ENCODE data around the gene PARD6G.

PARD6G gene

DNA sequence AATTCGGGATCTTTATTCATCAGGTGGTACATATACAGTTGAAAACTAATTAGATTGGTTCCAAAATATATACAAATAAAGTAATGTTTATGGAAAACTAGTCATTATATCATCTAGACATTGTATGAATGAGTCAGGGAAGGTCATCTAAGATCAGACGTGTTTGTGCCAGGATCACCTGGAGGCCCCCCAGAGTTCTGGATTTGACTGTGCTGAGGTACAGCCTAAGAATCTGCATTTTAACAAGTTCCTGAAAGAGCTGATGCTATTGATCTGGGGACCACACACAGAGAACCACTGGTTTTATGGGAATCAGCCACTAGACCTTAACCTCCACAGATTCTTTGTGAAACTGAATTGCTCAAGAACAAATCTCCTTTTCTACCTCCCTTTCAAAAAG, 43.2 kb downstream of the PARD6G start:
- Histone ChIP-seq H3K27me3 (ENCODE audit: insufficient read depth, low read length) (no peaks in the 10 kb centered on the region), H3K9me3 (ENCODE audit: insufficient read depth, low read depth, low read length) (no peaks in the 10 kb centered on the region), H3K9ac (ENCODE audit: low read depth, low read length) (no peak overlapping the region), H3K36me3 (ENCODE audit: insufficient read depth, low read length) (no peaks in the 10 kb centered on the region), H3K4me1 (ENCODE audit: insufficient read depth, low read length) (peaks cover 17% of the 10 kb centered on the region; the same call in 1 of the 2 replicates), H3K27ac (ENCODE audit: low read depth, low read length) (no peak overlapping the region), H3K4me3 (ENCODE audit: low read length) (no peak overlapping the region)
- 93% methylated on average over 2 of the region's 2 CpGs for WGBS

DNA sequence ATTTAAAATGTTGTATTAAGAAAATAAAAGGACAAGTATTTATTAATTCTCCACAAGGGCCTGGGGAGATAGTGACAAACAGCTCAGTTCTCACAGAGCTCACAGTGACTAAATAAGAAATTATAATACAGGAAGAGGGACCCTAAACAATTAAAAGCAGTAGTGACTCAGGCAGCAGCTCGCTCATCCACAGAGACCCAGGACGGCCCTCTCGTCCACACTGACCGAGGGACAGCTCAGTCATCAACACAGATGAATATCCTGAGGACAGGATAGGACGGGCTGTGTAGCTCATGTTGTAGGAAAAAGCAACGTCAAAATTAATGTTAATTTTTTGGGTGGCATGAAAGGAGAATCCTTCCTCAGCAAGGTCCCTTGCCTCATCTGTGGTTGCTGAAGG, 44.1 kb downstream of the PARD6G start:
- peaks cover 17% of the 10 kb centered on the region; the same call in 1 of the 2 replicates for H3K4me1 ChIP-seq (ENCODE audit: insufficient read depth, low read length)
- WGBS: 80% methylated on average over 6 of the region's 6 CpGs
- no peak overlapping the region for H3K9ac ChIP-seq (ENCODE audit: low read depth, low read length)
- no peaks in the 10 kb centered on the region for H3K9me3 ChIP-seq (ENCODE audit: insufficient read depth, low read depth, low read length)
- H3K4me3 ChIP-seq (ENCODE audit: low read length): no peak overlapping the region
- no peaks in the 10 kb centered on the region for H3K36me3 ChIP-seq (ENCODE audit: insufficient read depth, low read length)
- H3K27ac ChIP-seq (ENCODE audit: low read depth, low read length): no peak overlapping the region
- no peaks in the 10 kb centered on the region for H3K27me3 ChIP-seq (ENCODE audit: insufficient read depth, low read length)

DNA sequence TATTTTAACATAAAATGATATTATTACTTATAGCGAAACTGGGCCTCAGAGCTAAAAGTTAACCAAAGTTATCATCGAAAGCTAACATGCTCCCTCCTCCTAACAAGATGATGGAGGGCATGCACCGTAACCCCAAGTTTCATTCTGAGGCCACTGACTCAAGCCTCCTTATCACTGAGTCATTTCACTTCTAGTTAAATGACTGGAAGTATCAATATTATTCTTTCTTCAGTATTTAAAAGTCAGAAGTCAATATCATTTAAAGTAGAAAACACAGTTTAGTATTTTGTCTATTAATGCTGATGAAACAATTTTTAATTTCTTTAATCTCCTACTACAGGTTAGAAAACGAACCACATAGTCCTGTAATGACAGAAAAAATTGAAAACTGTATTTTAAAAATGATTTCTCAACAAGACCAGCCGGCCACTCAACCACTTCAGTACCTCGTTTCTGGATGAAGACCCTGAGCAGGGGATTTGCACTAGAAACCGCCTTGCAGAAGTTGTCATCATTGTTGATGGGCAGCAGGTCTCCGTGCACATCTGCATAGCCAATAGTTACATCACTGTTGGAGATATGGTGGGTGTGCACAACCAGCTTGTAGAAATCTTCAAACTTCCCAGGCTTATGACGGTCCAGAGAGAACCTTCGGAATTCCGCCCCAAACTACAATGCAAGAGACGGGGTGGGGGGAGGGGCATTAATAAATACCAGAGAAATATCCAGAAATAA, 44.9 kb downstream of the PARD6G start:
- H3K9me3 ChIP-seq (ENCODE audit: insufficient read depth, low read depth, low read length): no peaks in the 10 kb centered on the region
- no peak overlapping the region for H3K27ac ChIP-seq (ENCODE audit: low read depth, low read length)
- no peak overlapping the region for H3K9ac ChIP-seq (ENCODE audit: low read depth, low read length)
- H3K4me3 ChIP-seq (ENCODE audit: low read length): no peak overlapping the region
- peaks cover 25% of the 10 kb centered on the region for H3K4me1 ChIP-seq (ENCODE audit: insufficient read depth, low read length)
- whole genome bisulfite sequencing: 95% methylated on average over 7 of the region's 12 CpGs
- no peaks in the 10 kb centered on the region for H3K36me3 ChIP-seq (ENCODE audit: insufficient read depth, low read length)
- no peaks in the 10 kb centered on the region for H3K27me3 ChIP-seq (ENCODE audit: insufficient read depth, low read length)

DNA sequence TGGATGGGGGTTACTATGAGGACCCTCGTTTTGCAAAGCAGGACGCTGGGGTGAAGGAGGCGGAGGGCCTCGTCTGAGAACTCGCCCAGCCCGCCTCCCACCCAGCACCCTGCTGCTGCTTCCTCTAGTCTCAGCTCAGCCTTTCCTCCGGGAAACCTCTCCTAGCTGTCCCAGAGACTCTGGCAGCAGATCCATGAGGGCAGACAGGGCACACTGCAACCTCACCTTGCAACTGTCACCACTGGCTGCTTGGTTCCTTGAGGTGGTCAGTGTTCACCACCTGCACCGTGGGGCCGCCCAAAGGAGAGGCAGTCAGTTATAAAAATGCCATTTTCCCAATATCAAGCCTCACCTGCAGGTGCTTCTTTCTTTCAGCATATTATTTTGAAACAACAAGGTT, 45.6 kb downstream of the PARD6G start:
- WGBS: 65% methylated on average over 9 of the region's 9 CpGs
- Histone ChIP-seq H3K4me1 (ENCODE audit: insufficient read depth, low read length) (peaks cover 32% of the 10 kb centered on the region), H3K27ac (ENCODE audit: low read depth, low read length) (no peak overlapping the region), H3K9ac (ENCODE audit: low read depth, low read length) (no peak overlapping the region), H3K9me3 (ENCODE audit: insufficient read depth, low read depth, low read length) (no peaks in the 10 kb centered on the region), H3K27me3 (ENCODE audit: insufficient read depth, low read length) (no peaks in the 10 kb centered on the region), H3K36me3 (ENCODE audit: insufficient read depth, low read length) (no peaks in the 10 kb centered on the region), H3K4me3 (ENCODE audit: low read length) (no peak overlapping the region)

DNA sequence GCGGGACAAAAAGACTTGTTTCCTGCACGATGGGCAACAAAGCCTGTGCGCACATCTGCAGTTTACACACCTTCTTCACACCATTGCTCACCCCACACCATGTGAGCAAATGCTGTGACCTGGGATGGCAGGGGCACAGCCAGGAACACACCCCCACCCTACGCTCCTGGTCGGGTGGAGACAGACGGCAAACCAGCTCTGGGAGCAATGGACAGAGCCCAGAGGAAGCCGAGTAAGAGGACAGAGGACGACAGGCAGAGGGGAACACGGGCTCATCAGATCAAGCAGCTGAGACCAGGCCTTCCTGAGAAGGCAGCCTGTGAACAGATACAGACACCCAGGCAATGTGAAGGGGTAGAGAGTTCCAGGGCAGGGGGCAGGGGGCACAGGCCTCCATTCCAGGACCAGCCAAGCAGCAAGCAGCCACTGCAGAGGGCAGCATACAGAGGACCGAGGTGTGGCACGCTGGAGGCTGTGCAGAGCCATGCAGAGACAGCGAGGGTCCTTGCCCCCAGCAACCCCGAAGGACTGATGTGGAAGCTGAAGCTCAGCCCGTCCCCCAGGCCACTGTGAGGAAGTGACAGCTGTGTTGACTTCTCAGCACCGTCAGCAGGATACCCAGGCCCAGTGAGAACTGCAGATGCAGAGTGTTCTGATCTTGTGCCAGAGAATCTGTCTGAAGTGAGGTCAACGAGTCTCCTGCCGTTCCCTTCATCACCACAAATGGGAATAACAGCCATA, 46.2 kb downstream of the PARD6G start:
- WGBS: 80% methylated on average over 17 of the region's 17 CpGs
- Histone ChIP-seq H3K36me3 (ENCODE audit: insufficient read depth, low read length) (no peaks in the 10 kb centered on the region), H3K9me3 (ENCODE audit: insufficient read depth, low read depth, low read length) (no peaks in the 10 kb centered on the region), H3K4me1 (ENCODE audit: insufficient read depth, low read length) (peaks cover 37% of the 10 kb centered on the region), H3K27ac (ENCODE audit: low read depth, low read length) (no peak overlapping the region), H3K27me3 (ENCODE audit: insufficient read depth, low read length) (no peaks in the 10 kb centered on the region), H3K9ac (ENCODE audit: low read depth, low read length) (no peak overlapping the region), H3K4me3 (ENCODE audit: low read length) (no peak overlapping the region)

GRCh38 chr18:80200171-80200931, 47.0 kb downstream of the PARD6G start:
- Histone ChIP-seq H3K4me3 (ENCODE audit: low read length) (no peak overlapping the region), H3K27me3 (ENCODE audit: insufficient read depth, low read length) (no peaks in the 10 kb centered on the region), H3K4me1 (ENCODE audit: insufficient read depth, low read length) (peaks cover 39% of the 10 kb centered on the region), H3K27ac (ENCODE audit: low read depth, low read length) (no peak overlapping the region), H3K9ac (ENCODE audit: low read depth, low read length) (no peak overlapping the region), H3K36me3 (ENCODE audit: insufficient read depth, low read length) (no peaks in the 10 kb centered on the region), H3K9me3 (ENCODE audit: insufficient read depth, low read depth, low read length) (no peaks in the 10 kb centered on the region)
- WGBS: 75% methylated on average over 17 of the region's 17 CpGs

DNA sequence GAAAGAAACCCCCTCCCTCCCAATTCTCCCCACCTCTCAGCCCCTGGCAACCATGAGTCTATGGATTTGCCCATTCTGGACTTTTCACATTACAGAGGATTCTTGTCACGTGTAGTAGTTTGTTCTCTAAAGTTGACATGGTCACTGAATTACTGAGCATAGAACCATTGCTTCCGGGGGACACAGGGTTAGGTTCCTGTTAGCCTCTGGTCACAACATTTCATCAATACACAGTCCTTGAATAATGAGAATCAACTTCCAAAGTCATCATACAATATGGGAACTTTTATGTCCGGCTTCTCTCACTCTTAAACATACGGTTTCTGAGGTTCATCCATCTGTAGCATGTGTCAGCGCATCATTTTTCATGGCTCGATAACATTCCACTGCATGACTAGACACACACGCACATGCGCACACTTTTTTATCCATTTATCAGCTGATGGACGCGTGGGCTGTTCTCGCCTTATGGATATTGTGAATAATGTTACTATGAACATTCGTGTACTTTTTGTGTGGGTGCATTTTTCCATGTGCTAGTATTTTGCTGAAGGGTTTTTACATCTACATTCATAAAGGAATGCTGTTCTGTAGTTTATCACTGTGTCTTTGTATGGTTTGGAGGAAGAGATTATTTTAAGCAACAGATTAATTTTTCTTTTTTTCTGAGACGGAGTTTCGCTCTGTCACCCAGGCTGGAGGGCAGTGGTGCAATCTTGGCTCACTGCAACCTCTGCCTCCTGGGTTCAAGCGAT, 48.1 kb downstream of the PARD6G start:
- 94% methylated on average over 15 of the region's 15 CpGs for WGBS
- H3K36me3 ChIP-seq (ENCODE audit: insufficient read depth, low read length): no peaks in the 10 kb centered on the region
- H3K9ac ChIP-seq (ENCODE audit: low read depth, low read length): no peak overlapping the region
- H3K4me3 ChIP-seq (ENCODE audit: low read length): no peak overlapping the region
- no peaks in the 10 kb centered on the region for H3K9me3 ChIP-seq (ENCODE audit: insufficient read depth, low read depth, low read length)
- H3K27ac ChIP-seq (ENCODE audit: low read depth, low read length): no peak overlapping the region
- H3K27me3 ChIP-seq (ENCODE audit: insufficient read depth, low read length): no peaks in the 10 kb centered on the region
- peaks cover 39% of the 10 kb centered on the region for H3K4me1 ChIP-seq (ENCODE audit: insufficient read depth, low read length)

GRCh38 chr18:80198391-80198790, 48.9 kb downstream of the PARD6G start:
- WGBS: no CpG with 5 or more reads among the region's 1 CpG
- no peak overlapping the region for H3K9ac ChIP-seq (ENCODE audit: low read depth, low read length)
- no peaks in the 10 kb centered on the region for H3K36me3 ChIP-seq (ENCODE audit: insufficient read depth, low read length)
- H3K4me3 ChIP-seq (ENCODE audit: low read length): no peak overlapping the region
- H3K27me3 ChIP-seq (ENCODE audit: insufficient read depth, low read length): no peaks in the 10 kb centered on the region
- no peak overlapping the region for H3K27ac ChIP-seq (ENCODE audit: low read depth, low read length)
- H3K4me1 ChIP-seq (ENCODE audit: insufficient read depth, low read length): peaks cover 38% of the 10 kb centered on the region
- no peaks in the 10 kb centered on the region for H3K9me3 ChIP-seq (ENCODE audit: insufficient read depth, low read depth, low read length)

DNA sequence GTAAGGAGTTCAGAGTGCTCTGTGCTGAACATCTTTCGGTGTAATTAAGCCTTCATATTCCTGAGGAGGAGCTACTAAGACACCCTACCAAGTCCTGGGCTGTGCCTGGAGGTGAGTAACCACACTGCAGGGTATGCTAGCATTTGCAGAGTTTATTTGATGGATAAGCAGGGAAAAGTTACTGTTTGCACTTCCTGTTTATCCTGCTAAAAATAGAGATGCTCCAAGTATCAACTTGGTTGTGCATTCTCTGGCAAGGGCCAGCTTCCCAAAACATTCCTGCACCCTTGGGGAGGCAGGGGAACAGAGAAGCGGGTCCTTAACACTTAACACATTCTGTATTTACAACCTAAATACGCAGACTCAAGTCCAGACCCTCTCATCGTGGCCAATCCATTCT, 49.8 kb downstream of the PARD6G start:
- H3K36me3 ChIP-seq (ENCODE audit: insufficient read depth, low read length): no peaks in the 10 kb centered on the region
- no peaks in the 10 kb centered on the region for H3K9me3 ChIP-seq (ENCODE audit: insufficient read depth, low read depth, low read length)
- H3K4me3 ChIP-seq (ENCODE audit: low read length): no peak overlapping the region
- H3K27ac ChIP-seq (ENCODE audit: low read depth, low read length): peak overlapping the region; percentile 15; the same call in 1 of the 2 replicates
- H3K9ac ChIP-seq (ENCODE audit: low read depth, low read length): no peak overlapping the region
- H3K4me1 ChIP-seq (ENCODE audit: insufficient read depth, low read length): peaks cover 30% of the 10 kb centered on the region
- H3K27me3 ChIP-seq (ENCODE audit: insufficient read depth, low read length): no peaks in the 10 kb centered on the region
- 86% methylated on average over 4 of the region's 4 CpGs for WGBS

DNA sequence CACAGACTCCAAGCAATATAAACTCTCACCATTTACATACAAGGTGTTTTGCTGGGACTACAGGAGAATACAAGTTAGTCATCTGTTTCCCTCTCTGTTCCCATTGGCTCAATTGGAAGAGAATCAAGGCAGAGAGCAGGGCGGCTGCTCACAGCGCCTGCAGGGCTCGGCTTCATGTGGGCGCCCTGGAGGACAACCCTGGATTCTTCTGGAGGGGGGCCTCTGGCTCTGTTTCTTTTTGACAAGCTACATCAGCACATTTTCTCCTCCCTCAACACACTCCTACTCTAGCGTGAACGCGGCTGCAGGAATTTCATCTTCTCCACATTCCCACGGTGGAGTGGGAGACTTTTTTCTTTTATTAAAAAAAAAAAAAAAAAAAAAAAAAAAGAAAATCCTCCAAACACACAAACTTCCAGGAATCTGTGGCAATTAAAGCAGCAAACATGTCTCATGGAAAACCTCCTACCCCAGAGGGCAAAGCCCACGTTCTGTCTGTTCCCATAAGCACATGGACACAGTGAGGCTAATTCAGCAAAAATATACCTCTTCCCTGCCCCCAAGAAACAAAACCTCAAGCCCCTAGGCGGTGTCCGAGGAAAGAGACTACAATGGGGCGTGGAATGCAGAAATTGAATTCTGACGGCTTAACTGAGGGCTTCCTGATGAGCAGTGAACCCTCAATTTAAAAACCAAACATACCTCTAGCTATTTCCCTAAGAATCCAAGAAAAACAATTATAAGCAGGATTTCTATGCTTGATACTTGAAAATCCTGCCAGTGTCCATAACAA, 50.6 kb downstream of the PARD6G start:
- Histone ChIP-seq H3K27me3 (ENCODE audit: insufficient read depth, low read length) (no peaks in the 10 kb centered on the region), H3K36me3 (ENCODE audit: insufficient read depth, low read length) (no peaks in the 10 kb centered on the region), H3K4me3 (ENCODE audit: low read length) (no peak overlapping the region), H3K9ac (ENCODE audit: low read depth, low read length) (no peak overlapping the region; the same call in 1 of the 2 replicates), H3K27ac (ENCODE audit: low read depth, low read length) (peak overlapping the region; percentile 15; the same call in 1 of the 2 replicates), H3K9me3 (ENCODE audit: insufficient read depth, low read depth, low read length) (no peaks in the 10 kb centered on the region), H3K4me1 (ENCODE audit: insufficient read depth, low read length) (peaks cover 25% of the 10 kb centered on the region)
- 35% methylated on average over 9 of the region's 13 CpGs for WGBS

Measured in HUES64 (cell line).